Measurements from ENCODE around the gene CELF4.
"Not testable (repeated sequence)": the region's sequence is repeated elsewhere in the genome, so short reads cannot be mapped to it uniquely, and the experiment has no call there.

CELF4 gene

DNA sequence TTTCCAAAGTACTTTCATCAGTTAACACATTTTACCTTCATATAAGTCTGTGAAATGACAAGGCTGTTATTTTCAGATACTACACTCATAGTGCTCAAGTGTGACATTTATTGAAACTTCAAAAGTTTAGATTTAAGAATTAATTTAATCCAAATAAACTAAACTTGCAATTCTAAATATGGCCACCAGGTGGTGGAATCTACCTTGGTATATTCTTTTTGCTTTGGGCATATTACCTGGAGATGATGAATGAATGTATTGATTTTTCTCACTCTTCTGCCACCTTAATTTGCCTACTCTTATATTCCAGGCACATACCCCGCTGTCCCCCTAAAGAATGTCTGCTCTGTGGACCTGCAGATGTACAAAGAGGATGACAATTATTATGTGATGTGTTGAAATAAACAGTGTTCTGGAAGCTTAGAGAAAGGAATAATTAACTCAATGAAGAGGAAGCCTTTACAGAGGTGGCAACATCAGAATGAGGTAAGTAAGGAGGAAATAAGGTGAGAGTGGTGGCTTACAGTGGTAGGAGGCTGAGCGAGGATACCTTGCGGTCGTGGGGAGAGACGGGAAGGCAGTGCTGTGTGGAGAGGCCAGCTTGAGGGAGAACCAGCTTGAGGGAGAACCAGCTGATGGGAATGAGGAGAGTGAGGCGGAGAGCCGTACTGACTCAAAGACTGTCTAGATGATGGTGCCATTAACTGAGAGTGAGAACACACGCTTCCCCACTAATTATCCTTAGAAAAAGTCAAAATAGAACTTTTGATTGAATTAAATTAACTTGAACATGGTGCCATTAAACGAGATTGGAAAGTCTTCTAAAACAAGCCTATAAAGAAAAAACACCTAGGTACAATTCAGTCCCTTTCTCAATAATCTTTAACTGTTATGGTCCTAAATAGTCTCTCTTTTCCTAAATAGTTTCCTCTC lies 179.5 kb downstream of the CELF4 start:
- no peak for DNase-seq

DNA sequence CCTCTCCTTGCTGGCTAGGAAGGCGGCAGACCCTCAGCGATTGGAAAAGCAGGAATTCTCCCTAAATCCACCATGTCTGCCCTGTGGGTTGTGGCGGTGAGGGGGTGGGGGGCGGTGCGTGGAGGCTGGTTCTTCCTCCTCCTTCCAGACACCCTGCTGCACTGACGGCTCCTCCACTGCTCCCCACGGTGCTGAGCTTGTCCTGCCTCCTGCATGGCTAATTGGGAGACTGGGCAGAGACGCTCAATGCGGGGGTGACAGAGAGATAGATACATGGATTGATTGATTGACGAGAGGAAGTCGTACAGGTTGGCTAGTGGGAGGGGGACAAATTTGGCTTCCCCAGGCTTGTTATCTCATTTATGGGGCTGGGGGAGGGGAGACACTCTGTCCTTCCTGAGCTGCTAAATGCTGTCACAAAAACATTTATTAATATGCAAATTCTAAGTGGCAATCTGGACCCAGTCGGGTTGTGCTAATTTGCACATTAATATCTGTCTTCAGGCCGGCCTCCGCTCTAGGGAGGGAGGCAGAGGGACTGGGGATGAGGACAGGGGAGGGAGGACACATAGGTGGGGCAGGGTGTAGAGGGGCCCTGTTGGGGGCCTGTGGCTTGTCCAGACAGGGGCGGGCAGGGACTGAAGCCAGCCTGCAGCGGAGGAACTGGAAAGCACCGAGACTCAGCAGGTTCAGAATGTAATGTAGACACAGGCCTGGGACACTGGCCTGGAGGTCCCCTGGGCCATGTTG lies 181.6 kb downstream of the CELF4 start:
- no peak for DNase-seq

DNA sequence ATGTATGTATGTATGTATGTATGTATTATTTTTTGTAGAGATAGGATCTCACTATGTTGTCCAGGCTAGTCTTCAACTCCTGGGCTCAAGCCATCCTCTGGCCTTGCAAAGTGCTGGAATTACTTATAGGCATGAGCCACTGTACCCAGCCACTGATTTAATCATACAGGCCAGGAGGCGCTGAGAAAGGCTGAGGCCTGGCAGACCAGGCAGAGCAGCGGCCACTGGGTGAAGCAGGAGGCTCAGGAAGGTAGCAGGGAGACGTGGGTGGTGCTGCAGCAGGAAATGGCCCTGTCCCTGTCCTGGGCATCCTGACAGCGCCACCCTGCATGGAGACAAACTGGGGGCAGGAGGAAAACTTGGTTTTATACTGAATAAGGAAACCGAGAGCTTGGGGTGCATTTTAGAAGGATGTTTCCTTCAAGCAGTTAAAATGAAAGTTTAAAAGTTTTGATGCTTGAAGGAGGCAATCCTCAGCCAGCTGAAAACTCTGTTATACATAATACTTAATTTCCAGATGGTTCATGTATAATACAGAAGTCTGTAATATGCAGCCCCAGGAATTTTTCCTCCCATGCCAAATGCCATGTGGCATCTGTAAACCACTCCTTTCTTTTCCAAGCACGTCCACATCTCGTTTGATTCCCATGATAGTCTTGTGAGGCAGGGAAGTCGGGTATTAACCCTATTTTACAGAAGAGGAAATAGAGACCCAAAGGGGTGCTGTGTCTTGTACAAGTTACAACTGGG lies 182.4 kb downstream of the CELF4 start:
- no peak for DNase-seq

DNA sequence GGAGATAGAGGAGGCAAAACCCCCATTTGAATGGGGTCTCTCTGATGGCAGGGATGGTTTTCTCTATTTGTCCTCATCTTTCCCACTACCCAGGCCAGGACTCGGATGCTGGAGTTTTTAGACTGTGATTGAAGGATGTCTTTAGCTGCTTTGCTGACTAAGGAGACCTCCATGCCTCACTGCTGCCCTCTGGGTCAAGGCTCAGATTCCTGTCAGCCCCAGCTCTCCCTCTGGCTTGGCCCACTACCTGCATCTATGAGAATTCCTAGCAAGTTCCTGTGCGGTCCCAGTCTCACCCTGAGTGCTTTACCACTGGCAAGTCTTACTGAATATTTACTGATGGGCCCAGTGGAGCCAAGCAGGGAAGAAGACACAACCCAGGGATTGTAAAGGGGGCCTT lies 184.0 kb downstream of the CELF4 start:
- no peak for DNase-seq

DNA sequence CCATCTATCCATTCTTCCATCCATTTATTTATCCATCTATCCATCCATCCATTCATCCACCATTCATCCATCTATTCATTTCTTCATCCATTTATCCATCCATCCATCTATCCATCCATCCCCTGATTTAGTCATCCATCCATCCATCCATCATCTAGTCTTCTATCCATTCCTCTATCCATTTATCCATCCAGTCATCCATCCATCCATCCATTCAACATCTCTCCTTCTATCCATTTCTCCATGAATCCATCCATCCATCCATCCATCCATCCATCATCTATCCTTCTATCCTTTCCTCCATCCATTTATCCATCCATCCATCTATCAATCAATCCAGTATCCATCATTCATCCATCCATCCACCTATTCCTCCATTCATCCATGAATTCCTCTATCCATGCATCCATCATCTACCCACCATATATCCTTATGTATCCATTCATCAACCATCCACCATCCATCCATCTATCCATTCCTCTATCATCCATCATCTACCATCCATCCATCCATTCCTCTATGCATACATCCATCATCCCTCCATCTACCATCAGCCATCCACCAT lies 185.0 kb downstream of the CELF4 start:
- DNase-seq: no peak

DNA sequence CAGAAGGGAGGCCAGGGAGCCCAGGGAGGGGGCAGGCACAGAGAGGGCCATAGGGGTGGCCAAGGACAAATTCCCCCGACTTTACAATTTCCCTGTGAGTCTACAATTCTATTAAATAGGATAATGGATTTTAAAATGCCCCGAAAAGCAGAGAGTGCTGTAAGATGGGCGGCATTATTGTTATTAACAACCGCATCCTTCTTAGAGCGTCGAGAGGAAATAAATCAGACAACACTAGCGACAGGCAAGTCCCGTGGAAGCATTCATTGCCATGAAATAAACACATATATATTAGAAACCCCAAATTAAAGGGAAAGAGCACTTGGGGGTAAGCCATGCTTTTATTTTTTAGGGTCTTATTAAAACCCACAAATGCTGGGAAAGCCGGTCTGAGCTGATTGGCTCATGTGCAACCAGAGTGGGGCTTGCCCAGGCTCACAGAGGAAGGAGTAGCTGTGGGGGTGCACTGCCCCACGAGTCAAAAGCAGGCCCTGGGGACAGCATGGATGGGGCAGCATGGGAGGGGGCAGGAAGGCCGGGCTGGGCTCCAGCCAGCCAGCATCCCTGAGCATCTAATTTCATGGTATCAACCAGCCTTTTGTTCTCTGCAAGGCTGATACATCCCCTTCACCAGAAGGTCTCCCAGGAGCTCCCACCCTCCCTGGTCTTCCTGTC lies 187.1 kb downstream of the CELF4 start:
- no peak for DNase-seq

DNA sequence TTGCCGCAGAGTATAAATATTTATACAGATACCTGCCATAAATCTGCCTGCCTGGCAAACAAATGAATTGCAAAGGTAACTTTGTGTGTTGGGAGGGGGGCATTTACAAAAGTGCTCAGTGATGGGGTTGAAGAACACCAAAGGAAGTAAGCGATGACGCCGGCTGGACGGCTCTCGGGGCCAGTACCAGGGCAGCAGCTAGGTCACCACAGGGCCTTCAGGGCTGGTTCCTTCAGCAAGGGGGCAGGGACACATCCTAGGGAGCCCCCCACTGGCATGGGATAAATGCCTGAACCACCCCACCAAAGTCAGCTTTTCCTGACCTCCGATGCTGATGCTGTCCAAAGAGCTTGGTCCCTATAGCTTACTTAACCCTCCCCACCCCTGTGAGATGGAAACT lies 190.4 kb downstream of the CELF4 start:
- DNase-seq: no peak

DNA sequence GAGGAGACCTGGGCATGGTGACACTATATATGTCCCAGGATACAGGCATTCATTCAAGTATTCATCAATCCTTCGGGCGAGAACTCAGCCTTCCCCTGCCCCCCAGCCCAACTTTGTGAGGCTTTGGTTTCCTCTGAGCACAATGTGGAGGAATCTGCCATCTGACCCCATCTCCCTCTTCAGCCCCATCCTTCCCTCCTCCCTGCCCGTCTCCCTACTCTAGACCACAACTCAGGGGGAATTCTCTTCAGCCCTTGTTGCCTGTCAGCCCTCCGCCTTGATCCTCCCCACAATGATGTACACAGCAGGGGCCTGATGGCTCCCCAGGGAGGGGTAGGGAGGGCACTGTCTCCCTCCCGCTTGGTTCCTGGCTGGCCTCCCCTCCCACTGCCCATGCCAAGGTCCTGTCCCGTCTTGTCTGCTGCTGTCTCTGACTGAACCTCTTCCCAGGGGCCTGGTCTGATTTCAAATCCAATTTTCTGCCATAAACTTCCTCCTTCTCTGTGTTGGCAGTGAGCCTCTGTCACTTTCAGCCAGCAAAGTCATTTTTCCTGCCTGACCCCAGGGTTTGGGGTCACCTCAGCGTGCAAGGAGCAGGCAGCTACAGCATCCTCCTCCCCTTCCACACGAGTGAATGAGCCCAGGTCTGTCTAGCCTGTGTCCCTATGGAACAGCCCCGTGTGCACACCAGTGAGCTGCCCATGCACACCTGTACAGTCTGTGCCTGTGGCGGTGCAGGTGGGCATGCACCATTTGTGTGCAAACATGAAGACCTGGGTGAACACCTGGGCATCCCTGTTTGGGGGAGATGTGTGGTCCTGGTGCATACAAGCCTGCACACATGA lies 197.3 kb downstream of the CELF4 start:
- no peak for DNase-seq

DNA sequence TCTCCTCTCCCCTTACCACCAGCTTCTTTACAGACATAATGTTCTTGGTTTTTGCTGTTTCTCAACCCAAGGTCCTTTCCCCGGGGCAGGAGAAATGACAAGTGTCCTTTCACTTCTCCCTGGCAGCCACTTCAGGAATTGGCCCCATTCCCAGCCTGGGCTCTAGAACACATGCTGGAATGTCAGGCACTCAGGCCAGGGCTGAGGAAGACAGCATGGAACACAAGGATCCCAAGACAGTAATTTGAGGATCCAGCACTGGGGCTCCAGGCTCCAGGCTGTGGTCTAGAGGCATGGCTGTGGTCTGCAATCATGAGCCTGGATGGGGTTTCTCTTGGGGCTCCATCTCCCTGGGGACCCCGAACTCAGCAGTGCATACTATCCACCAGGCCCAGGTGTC lies 201.4 kb downstream of the CELF4 start:
- no peak for DNase-seq

DNA sequence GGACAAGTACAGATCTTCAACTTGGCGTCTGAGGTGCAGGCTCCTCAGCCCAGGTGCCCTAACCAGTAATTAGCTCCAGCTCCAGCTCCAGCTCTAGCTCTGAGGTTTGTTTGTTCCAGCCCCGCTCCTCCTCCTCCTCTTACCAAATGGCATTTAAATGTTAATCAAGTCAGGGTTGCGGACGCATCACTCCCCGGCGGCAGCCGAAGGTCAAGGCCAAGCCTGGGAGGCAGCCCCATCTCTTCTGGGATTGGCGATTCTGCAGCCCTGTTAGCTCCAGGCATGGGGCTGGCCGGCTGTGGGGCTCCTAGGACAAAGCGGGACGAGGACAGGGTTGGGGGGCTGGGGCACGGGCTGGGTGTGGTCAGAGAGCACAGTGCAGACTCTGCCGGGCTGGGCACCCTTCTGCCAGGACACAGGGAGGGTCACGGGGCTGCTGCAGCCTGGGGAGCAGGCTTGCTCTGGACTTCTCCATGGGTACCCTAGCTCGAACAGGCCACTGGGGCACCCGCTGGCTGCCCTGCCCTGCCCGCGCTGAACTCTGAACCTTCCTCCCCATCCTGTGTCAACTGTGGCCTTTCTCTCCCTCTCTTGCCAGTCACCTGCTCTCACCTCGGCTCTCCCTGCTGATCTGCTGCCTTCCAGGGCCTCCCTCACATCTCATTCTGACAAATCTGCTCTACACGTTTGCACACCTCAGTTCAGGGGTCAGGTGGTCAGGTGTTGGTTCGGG lies 203.3 kb downstream of the CELF4 start:
- no peak for DNase-seq

DNA sequence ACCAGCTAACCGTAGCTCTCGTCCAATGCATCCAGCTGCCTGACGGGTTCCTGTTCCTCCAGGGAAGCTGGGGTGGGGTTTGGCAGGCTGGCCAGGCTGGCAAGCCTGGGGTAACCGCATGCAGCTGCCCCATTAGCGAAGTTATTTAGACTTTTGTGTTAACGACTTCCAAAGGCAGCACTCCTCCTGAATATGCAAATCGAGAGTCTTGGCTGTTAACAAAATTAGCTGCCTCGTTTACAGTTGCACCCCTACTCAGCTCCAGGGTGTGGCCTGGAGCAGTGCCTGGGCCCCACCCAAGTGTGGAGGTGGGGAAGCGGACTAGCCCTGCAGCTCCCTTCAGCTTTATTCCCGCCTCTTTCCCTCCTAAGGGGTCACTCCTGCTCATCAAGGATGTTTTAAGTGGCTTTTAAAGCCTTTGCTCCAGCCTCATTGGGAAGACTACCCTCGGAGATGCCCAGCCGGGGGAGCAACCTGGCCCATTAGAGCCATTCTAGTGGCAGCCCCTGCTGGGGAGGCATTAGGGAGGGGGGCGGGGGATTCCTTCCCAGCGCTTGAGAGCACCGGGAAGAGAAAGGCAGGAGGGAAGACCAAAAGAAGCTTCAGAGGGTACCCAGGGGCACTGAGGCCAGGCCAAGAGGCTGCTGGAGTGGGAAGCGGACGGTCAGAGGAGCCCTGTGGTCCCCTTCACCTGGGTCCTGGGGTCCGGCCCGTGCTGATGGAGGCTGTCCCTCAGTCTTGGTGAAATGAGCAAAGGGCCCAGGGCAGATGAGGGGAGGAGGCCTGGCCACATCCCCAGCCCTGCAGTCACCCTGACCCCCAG lies 204.1 kb downstream of the CELF4 start:
- DNase-seq: no peak

DNA sequence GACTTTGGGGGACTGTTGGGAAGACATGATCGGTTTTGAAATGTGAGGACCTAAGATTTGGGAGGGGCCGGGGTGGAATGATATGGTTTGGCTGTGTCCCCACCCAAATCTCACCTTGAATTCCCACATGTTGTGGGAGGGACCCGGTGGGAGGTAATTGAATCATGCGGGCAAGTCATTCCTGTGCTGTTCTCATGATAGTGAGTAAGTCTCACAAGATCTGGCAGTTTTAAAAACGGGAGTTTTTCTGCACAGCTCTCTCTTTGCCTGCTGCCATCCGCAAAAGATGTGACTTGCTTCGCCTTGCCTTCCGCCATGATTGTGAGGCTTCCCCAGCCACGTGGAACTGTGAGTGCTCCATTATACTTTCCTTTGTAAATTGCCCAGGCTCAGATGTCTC lies 207.5 kb downstream of the CELF4 start:
- DNase-seq: not testable (repeated sequence)

DNA sequence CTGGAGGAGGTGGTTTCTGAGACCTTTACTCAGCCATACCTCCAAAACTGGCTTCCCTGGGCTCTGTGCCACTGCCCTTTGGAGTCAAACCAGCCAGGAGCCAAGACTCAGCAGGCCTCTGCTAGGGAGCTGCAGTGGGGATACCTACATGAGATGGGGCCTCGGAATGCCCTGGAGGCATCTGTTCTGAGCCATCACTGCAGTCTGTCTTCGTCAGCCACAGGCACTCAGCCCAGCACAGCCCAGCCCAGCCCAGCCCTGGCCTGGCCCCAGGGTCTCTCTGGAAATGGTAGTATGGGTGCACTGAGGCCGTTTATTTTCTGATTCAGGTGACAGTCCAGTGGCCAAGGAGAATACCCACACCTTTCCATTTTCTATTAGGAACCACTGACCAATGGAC lies 209.8 kb downstream of the CELF4 start:
- no peak for DNase-seq

DNA sequence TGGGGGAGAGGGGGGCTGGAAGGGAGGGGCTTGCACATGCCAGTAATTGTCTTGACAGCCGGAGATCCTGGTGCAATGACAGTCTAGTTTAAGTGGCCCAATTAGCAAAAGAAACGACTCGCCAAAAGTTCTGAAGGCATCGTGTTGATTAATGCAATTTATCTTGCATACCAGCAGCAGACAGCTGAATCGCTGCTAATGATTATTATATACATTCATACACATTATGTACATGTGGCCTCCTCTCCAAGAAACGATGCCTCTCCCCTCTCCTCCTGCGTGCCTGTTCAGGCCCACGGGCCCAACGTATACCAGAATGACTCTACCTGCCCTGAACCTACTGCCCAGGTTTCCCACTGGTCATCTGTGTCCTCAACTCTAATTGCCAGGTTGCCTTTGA lies 214.5 kb downstream of the CELF4 start:
- no peak for DNase-seq

DNA sequence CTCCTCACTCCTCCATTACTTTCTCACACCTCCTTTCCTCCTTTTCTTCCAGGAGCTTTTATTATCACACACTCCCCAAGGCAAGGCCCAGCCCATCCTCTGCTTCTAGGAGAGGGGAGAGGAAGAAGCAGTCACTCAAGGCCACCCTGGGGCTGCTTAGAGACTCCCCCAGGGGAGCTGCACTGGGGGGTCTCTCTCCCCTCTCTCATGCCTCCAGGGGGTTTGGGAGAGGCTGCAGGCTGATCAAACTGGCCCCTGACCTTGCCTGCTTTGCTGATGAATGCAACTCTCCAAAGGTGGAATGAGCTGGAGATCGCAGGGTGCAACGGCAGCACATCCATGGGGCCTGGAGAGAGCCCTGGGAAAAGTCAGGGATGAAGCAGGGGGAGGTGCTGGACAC lies 216.9 kb downstream of the CELF4 start:
- no peak for DNase-seq

DNA sequence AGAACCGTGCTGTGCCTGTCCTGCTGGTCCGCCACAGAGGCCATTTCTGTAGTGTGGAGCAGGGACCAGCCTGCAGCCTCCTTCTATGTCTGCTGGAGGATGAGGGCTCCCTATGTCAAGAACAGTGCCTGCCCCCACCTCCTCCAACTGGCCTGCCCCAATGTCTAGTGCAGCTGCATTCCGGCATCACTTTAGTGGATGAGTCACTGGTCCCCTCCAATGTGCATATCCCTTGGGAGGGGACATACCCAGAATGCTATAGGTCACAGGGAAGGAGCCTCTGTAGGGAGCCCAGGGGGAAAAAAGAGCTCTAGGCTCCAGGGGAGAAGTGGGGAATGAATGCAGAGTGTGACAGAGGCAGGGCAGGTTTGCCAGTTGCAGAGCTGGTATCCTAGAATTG lies 219.6 kb downstream of the CELF4 start:
- no peak for DNase-seq

DNA sequence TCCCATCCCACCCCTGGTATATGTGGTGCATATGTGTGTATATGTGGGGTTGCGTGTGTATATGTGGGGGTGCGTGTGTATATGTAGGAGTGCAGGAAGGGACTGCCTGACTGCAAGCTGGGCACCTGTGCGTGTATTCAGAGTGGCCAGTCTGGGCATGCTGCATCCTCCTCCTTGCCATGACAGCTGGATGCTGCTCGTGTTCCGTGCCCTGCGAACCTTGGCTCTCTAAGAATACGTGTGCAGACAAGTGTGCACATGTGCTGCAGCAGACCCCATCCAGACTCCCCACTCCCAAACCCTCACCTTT lies 222.1 kb downstream of the CELF4 start:
- no peak for DNase-seq

DNA sequence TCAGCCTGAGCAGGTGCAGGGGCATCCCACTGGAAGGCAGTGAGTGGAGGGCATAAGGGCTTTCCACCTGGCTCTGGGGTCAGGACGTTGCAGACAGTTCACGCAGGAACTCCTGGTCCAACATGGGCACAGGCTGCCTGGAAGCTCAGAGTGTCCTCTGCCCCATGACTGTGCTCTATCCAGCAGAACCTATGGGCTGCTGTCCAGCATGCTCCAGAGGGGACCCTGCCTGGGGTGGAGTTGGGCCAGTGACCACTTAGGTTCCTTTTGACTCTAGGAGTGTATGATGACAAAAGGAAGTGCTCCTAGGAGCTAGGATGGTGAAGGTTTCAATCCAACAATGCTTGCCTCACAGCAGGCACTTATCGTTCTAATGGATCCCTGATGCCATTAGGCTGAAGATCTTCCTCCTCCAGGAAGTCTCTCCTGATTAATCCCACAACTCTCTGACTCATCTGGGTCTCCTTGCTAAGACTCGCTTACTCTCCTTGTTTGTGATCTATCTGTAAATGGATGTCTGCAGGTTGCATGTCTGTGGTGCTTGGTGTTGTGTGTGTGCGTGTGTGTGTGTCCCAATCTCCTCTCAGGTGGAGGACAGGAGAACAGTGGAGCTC lies 224.0 kb downstream of the CELF4 start:
- DNase-seq: no peak

DNA sequence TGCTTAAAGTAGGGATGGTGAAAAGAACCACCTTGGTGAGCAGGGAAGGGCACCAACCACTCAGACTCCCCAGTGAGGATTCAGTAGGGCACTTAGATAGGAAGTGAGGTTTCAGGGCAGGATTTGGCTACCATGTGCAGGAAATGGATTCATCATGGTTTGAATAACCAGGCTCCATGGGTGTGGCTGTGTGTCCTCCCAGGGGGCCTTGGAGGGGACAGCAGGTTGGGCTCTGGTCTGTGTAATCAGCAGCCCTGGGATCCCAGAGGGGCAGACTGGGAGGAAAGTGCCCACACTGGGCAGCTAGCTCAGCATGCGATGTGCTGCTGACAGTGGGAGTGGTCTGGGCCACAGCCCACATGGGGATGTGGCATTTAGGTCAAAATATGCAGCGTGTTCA lies 224.6 kb downstream of the CELF4 start:
- no peak for DNase-seq
